Adrenal gland (tissue), 5 donors: Measurements from ENCODE around the gene SULT4A1.

Experiments
- CTCF ChIP-seq, 6 experiments: fragments of 450-650 bp in 4 of 6; fragments of 200-600 bp in 2 of 6; sonication (generic) in 1 of 6; IDR thresholded peaks; 1 replicate in 5 of 6; 2 replicates in 1 of 6; pipeline versions ENCODE4 v1.5.1 to v1.8.0; 2016 to 2021; ENCODE audit warnings: antibody characterized with exemption in 6 of 6, mild to moderate bottlenecking in 2 of 6, moderate library complexity in 1 of 6
- POLR2A ChIP-seq, 2 donors: fragments of 450-650 bp; IDR thresholded peaks; one replicate each; pipeline ENCODE4 v1.6.1; 2017; ENCODE audit warnings: antibody characterized with exemption in 2 of 2, mild to moderate bottlenecking in 2 of 2, moderate library complexity in 1 of 2
- donor health status: DM: no; HTN: no; CAD: no.

- TF ChIP-seq CTCF (IDR thresholded peaks at IDR 0.05): no peak
- no peak for TF ChIP-seq POLR2A (IDR thresholded peaks at IDR 0.05)
Measured at GRCh38 chr22:43858156-43858895, 4.0 kb downstream of the SULT4A1 start.
